Upper lobe of left lung (tissue), 6 donors: ENCODE measurements around the gene NKAIN2. TPM values are rescaled to one million over a fixed set of nuclear protein-coding genes. Genes with fewer than 3 reads are reported as not detected.

ENCODE experiments used
- ATAC-seq, 2 donors: fragments of 200-7000 bp; cut with Tn5 transposase; one replicate each; pipeline ENCODE4 v1.9.1; 2022; ENCODE audit warnings: mild to moderate bottlenecking in 2 of 2, moderate library complexity in 2 of 2; ENCODE audit not compliant: low FRiP score in 2 of 2
- DNase-seq, 2 donors: peaks; one replicate each; pipeline ENCODE4 v3.0.0-alpha.2; 2019 to 2020
- H3K27ac ChIP-seq, 4 donors: fragments of 200-600 bp; sonication (generic); one replicate each; pipeline ENCODE4 v1.5.1; 2016 to 2019
- H3K27me3 ChIP-seq, 4 donors: fragments of 200-600 bp; sonication (generic); one replicate each; pipeline ENCODE4 v1.5.1; 2017 to 2019
- H3K36me3 ChIP-seq, 4 donors: fragments of 200-600 bp; sonication (generic); one replicate each; pipeline ENCODE4 v1.5.1; 2016 to 2019
- H3K4me1 ChIP-seq, 4 donors: fragments of 200-600 bp; sonication (generic); one replicate each; pipeline ENCODE4 v1.5.1; 2018 to 2019
- H3K4me3 ChIP-seq, 4 donors: fragments of 200-600 bp; sonication (generic); one replicate each; pipeline ENCODE4 v1.5.1; 2017 to 2019; ENCODE audit warnings: mild to moderate bottlenecking in 2 of 4, moderate library complexity in 1 of 4
- H3K9me3 ChIP-seq, 4 donors: fragments of 200-600 bp; sonication (generic); one replicate each; pipeline ENCODE4 v1.5.1; 2018 to 2019
- EP300 ChIP-seq, 4 donors: sonication (generic); formaldehyde crosslinking; IDR thresholded peaks; one replicate each; pipeline ENCODE4 v1.5.1; 2017; ENCODE audit warnings: antibody characterized with exemption in 4 of 4, control low read depth in 2 of 4
- POLR2A ChIP-seq, 4 donors: fragments of 450-650 bp; IDR thresholded peaks; one replicate each; pipeline ENCODE4 v1.5.1; 2016 to 2017; ENCODE audit warnings: antibody characterized with exemption in 4 of 4, mild to moderate bottlenecking in 2 of 4
- POLR2AphosphoS5 ChIP-seq, 2 donors: sonication (generic); formaldehyde crosslinking; IDR thresholded peaks; one replicate each; pipeline ENCODE4 v1.5.1; 2017; ENCODE audit warnings: antibody characterized with exemption in 2 of 2
- WGBS, 2 donors: methylation state at CpG; one replicate each; pipeline ENCODE4 v1.1.5; 2017 to 2018; 5-methylcytosine and 5-hydroxymethylcytosine counted together
- total RNA-seq, 6 donors: library from RNA; depleted of rRNA in 4 of 6; stranded (reverse); fragments of >200 nt in 4 of 6; gene quantifications; one replicate each; pipeline versions ENCODE4 v1.1.0 to v1.2.1, GENCODE V29; 2016 to 2021
- TF ChIP-seq, protein P1 (sequence below), 6 experiments: fragments of 450-650 bp in 4 of 6; fragments of 200-600 bp in 2 of 6; sonication (generic) in 2 of 6; IDR thresholded peaks; one replicate each; pipeline ENCODE4 v1.5.1; 2016 to 2019; ENCODE audit warnings: antibody characterized with exemption in 6 of 6
- donor health status: DM: no; HTN: no; CAD: no; lungs with moderate emphysema.
- donor health status: DM: no; HTN: yes; CAD: no; lungs with severe emphysema.

Gene NKAIN2
- total RNA-seq, 6 donors from 2014 or later = 0.13 to 0.20 TPM; not detected in 4

DNA sequence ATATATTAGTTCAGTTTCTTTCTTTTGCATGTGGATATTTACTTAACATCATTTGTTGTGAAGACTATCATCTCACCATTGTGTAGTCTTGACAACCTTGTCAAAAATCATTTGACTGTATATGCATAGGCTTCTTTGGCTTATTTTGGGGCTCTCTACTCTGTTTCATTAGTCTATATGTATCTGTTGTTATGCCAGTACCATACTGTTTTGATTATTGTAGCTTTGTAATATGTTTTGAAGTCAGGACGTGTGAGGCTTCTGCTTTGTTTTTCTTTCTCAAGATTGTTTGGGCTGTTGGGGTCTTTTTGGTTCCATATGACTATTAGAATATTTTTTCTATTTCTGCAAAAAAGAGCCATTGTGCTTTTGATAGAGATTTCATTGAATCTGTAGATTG, 870.4 kb downstream of the NKAIN2 start:
- no peak overlapping the region for H3K27ac ChIP-seq
- TF ChIP-seq EP300 (IDR thresholded peaks at IDR 0.05) = no peak
- TF ChIP-seq POLR2AphosphoS5 (IDR thresholded peaks at IDR 0.05) = no peak
- TF ChIP-seq, protein P1, sequence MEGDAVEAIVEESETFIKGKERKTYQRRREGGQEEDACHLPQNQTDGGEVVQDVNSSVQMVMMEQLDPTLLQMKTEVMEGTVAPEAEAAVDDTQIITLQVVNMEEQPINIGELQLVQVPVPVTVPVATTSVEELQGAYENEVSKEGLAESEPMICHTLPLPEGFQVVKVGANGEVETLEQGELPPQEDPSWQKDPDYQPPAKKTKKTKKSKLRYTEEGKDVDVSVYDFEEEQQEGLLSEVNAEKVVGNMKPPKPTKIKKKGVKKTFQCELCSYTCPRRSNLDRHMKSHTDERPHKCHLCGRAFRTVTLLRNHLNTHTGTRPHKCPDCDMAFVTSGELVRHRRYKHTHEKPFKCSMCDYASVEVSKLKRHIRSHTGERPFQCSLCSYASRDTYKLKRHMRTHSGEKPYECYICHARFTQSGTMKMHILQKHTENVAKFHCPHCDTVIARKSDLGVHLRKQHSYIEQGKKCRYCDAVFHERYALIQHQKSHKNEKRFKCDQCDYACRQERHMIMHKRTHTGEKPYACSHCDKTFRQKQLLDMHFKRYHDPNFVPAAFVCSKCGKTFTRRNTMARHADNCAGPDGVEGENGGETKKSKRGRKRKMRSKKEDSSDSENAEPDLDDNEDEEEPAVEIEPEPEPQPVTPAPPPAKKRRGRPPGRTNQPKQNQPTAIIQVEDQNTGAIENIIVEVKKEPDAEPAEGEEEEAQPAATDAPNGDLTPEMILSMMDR (IDR thresholded peaks at IDR 0.05) = no peak
- no peak for TF ChIP-seq POLR2A (IDR thresholded peaks at IDR 0.05)
- no peaks in the 10 kb centered on the region for H3K36me3 ChIP-seq
- no peak for ATAC-seq
- H3K4me1 ChIP-seq = no peaks in the 10 kb centered on the region
- no peaks in the 10 kb centered on the region for H3K27me3 ChIP-seq
- WGBS, 2 donors = 84% methylated on average over 1 of the region's 1 CpG
- H3K4me3 ChIP-seq = no peak overlapping the region
- DNase-seq = no peak
- H3K9me3 ChIP-seq = peaks cover 4 to 13% (median 7%) of the 10 kb centered on the region in 4 donors

DNA sequence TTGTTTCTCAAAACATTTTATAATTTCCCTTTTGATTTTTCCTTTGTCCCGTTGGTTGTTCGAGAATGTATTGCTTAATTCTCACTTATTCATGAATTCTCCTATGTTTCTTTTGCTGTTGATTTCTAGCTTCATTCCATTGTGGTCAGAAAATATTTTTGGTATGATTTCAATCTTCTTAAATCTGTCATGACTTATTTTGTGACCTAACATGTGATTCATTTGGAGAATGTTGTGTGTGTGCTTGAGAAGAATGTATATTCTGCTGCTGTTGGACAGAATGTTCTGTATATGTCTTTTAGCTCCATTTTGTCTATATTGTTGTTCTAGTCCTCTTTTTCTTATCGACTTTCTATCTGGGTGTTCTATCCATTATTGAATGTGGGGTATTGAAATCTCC, 872.4 kb downstream of the NKAIN2 start:
- Histone ChIP-seq H3K4me3 (no peak overlapping the region), H3K27ac (no peak overlapping the region), H3K9me3 (peaks cover 4 to 13% (median 7%) of the 10 kb centered on the region in 4 donors), H3K27me3 (no peaks in the 10 kb centered on the region), H3K4me1 (no peaks in the 10 kb centered on the region), H3K36me3 (no peaks in the 10 kb centered on the region)
- DNase-seq = no peak
- TF ChIP-seq EP300 (IDR thresholded peaks at IDR 0.05) (no peak), POLR2A (IDR thresholded peaks at IDR 0.05) (no peak), POLR2AphosphoS5 (IDR thresholded peaks at IDR 0.05) (no peak)
- TF ChIP-seq, protein P1 (IDR thresholded peaks at IDR 0.05) = no peak
- ATAC-seq = no peak
- WGBS, 2 donors = 85 to 88% methylated on average over 3 of the region's 3 CpGs

DNA sequence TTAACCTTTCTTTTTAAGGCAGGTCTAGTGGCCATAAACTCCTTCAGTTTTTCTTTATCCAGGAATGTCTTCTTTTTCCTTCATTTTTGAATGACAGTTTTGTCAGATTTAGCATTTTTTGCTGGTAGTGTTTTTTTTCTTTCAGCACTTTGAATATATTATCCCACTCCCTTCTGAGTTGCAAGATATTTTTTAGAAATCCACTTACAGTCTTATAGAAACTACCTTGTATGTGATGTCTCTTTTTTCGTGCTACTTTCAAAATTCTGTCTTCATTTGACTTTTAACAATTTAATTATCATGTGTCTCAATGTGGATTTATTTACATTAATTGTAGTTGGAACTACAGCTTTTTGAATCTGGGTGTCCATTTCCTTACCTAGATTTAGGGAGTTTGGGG, 874.2 kb downstream of the NKAIN2 start:
- Histone ChIP-seq H3K27ac (no peak overlapping the region), H3K36me3 (no peaks in the 10 kb centered on the region), H3K4me3 (no peak overlapping the region), H3K9me3 (peaks cover 4 to 13% (median 7%) of the 10 kb centered on the region in 4 donors), H3K4me1 (no peaks in the 10 kb centered on the region), H3K27me3 (no peaks in the 10 kb centered on the region)
- no CpG with 5 or more reads among the region's 1 CpG for WGBS, 2 donors
- no peak for TF ChIP-seq POLR2AphosphoS5 (IDR thresholded peaks at IDR 0.05)
- TF ChIP-seq, protein P1 (IDR thresholded peaks at IDR 0.05) = no peak
- no peak for TF ChIP-seq POLR2A (IDR thresholded peaks at IDR 0.05)
- no peak for ATAC-seq
- DNase-seq = no peak

DNA sequence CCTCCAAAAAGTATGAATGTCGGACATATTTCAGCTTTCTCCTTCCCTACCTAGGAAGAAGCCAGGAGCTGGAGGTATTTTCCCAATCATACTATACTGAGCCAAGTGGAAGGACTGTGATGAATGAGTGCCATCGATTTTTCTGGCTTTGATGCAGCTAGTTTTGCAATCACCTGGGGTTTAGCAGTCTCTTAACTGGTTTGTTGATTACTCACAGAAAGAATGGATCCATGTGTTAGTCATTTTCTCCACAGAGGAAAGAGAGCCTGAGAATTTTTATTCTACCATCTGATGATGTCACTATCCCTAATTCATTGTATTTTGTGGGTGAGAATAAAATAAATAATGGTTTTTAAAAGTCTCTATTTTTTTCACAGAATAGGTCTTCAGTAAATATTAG, 875.7 kb downstream of the NKAIN2 start:
- ATAC-seq (no peak), DNase-seq (no peak)
- 79 to 82% methylated on average over 2 of the region's 2 CpGs for WGBS, 2 donors
- no peaks in the 10 kb centered on the region for H3K27me3 ChIP-seq
- H3K36me3 ChIP-seq = no peaks in the 10 kb centered on the region
- peaks cover 4 to 13% (median 7%) of the 10 kb centered on the region in 4 donors for H3K9me3 ChIP-seq
- H3K27ac ChIP-seq = no peak overlapping the region
- H3K4me3 ChIP-seq = no peak overlapping the region
- no peak for TF ChIP-seq EP300 (IDR thresholded peaks at IDR 0.05)
- TF ChIP-seq, protein P1 (IDR thresholded peaks at IDR 0.05) = no peak
- TF ChIP-seq POLR2A (IDR thresholded peaks at IDR 0.05) = no peak
- no peak for TF ChIP-seq POLR2AphosphoS5 (IDR thresholded peaks at IDR 0.05)
- no peaks in the 10 kb centered on the region for H3K4me1 ChIP-seq

DNA sequence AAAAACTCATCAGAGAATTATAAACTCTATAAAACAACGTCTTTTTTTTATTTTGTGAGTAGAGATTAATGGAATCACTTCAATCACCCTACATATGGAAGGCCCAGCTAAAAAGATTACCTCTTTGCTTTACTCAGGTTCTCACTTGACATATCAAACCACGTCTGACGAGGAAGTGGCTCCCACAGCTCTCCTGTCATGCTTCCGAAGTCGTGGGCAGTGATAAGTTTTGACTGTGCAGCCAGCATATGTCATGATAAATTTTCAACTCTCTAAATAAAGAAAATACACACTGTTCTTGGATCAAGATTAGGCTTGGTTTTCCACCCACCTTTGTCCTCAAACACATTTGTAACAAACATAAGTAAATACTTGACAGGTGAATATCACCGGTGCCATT, 879.1 kb downstream of the NKAIN2 start:
- no peaks in the 10 kb centered on the region for H3K27me3 ChIP-seq
- DNase-seq (no peak), ATAC-seq (no peak)
- no peaks in the 10 kb centered on the region for H3K4me1 ChIP-seq
- H3K27ac ChIP-seq = no peak overlapping the region
- peaks cover 0 to 10% (median 5%) of the 10 kb centered on the region in 4 donors for H3K9me3 ChIP-seq
- no peak overlapping the region for H3K4me3 ChIP-seq
- WGBS, 2 donors = 73 to 77% methylated on average over 6 of the region's 6 CpGs
- TF ChIP-seq POLR2A (IDR thresholded peaks at IDR 0.05) (no peak), POLR2AphosphoS5 (IDR thresholded peaks at IDR 0.05) (no peak), EP300 (IDR thresholded peaks at IDR 0.05) (no peak)
- TF ChIP-seq, protein P1 (IDR thresholded peaks at IDR 0.05) = no peak
- no peaks in the 10 kb centered on the region for H3K36me3 ChIP-seq
